ENCODE data around the gene MEF2D. TPM values are rescaled to one million over a fixed set of nuclear protein-coding genes. Genes with fewer than 3 reads are reported as not detected.

Gene MEF2D
- total RNA-seq, 1 experiment from 2014 or later, result 54.1 TPM

DNA sequence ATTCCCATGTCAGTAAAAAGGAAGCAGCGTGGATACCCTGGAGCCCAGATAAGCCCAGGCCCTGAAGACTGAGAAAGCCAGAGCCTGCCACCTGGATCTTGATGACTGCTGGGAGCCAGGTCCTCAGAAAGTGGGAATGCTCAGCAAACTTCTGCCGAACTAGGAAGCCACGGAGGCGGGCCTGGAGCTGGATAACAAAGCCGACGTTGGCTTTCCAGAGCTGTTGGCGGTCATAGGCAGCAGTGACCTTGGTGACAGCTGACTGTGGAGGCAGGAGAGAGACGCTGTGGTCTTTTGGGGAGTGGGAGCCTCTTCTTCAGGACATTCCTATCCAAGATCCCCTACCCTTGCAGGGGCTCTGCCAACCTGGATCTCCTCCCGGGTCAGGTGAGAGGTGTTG, 47.4 kb upstream of the MEF2D start:
- CTCF ChIA-PET, result no interaction called here

DNA sequence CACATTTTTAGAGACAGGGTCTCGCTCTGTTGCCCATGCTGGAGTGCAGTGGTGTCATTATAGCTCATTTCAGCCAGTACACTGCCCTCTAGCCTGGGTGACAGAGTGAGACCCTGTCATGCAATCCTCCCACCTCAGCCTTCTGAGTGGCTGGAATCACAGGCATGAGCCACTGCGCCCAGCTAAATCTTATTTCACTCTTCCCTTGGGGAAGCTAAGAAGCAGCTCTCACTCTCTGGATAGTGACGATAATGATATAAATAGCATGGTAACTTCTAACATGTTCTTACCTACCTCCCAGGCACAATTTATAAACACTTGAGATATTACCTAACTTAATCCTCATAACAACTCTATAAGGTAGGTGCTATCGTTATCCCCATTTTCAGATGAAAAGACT, 46.9 kb upstream of the MEF2D start:
- TF ChIP-seq CTCF (IDR thresholded peaks at IDR 0.05; ENCODE audit: unreplicated experiment), result no peak
- DNase-seq, result no peak
- Mint-ChIP-seq H3K9me3 (ENCODE audit: low read depth, unreplicated experiment) (no peaks in the 10 kb centered on the region), H3K4me3 (ENCODE audit: low read depth, unreplicated experiment) (no peak overlapping the region), H3K36me3 (ENCODE audit: insufficient read depth, unreplicated experiment) (peaks cover 38% of the 10 kb centered on the region), H3K27ac (ENCODE audit: unreplicated experiment) (no peak overlapping the region), H3K27me3 (ENCODE audit: unreplicated experiment) (no peaks in the 10 kb centered on the region), H3K4me1 (ENCODE audit: low read depth, unreplicated experiment) (peaks cover 29% of the 10 kb centered on the region)
- no TSS peak for BruUV-seq (replicated peaks)
- CTCF ChIA-PET, result no interaction called here
- intact Hi-C loops (cut with micrococcal nuclease; ENCODE audit: unreplicated experiment), result no loop called here

More for the DNA sequence above, 47.4 kb upstream of the MEF2D start:
- intact Hi-C loops (cut with micrococcal nuclease; ENCODE audit: unreplicated experiment), result no loop called here
- H3K9me3 Mint-ChIP-seq (ENCODE audit: low read depth, unreplicated experiment), result no peaks in the 10 kb centered on the region
- H3K36me3 Mint-ChIP-seq (ENCODE audit: insufficient read depth, unreplicated experiment), result peaks cover 39% of the 10 kb centered on the region
- no TSS peak for BruUV-seq (replicated peaks)
- H3K4me3 Mint-ChIP-seq (ENCODE audit: low read depth, unreplicated experiment), result no peak overlapping the region
- no peak for TF ChIP-seq CTCF (IDR thresholded peaks at IDR 0.05; ENCODE audit: unreplicated experiment)
- H3K27me3 Mint-ChIP-seq (ENCODE audit: unreplicated experiment), result no peaks in the 10 kb centered on the region
- no peak overlapping the region for H3K27ac Mint-ChIP-seq (ENCODE audit: unreplicated experiment)
- no peak for DNase-seq
- peaks cover 29% of the 10 kb centered on the region for H3K4me1 Mint-ChIP-seq (ENCODE audit: low read depth, unreplicated experiment)

DNA sequence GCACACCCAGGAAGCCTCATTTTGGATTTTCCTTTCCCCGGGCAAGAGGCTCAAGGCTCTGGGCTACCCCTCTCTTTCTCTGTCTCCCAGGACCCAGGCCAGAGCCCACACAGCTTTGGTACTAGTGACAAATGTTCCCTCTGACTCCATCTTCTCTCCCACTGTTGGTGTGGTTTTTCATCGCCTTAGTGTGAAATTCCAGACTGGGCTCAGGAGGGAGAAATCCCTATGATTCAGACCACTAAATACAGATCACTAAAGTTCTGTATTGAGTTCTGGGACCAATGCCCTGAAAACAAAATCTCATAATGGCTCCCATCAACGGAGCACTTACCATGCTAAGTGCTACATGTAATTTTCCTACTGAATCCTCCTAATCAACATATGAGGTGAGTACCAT, 45.7 kb upstream of the MEF2D start:
- Mint-ChIP-seq H3K4me3 (ENCODE audit: low read depth, unreplicated experiment) (no peak overlapping the region), H3K4me1 (ENCODE audit: low read depth, unreplicated experiment) (peaks cover 22% of the 10 kb centered on the region), H3K27me3 (ENCODE audit: unreplicated experiment) (no peaks in the 10 kb centered on the region), H3K36me3 (ENCODE audit: insufficient read depth, unreplicated experiment) (peaks cover 35% of the 10 kb centered on the region), H3K27ac (ENCODE audit: unreplicated experiment) (no peak overlapping the region), H3K9me3 (ENCODE audit: low read depth, unreplicated experiment) (no peaks in the 10 kb centered on the region)
- CTCF ChIA-PET, result no interaction called here
- DNase-seq, result no peak
- BruUV-seq (replicated peaks), result no TSS peak
- intact Hi-C loops (cut with micrococcal nuclease; ENCODE audit: unreplicated experiment), result no loop called here
- no peak for TF ChIP-seq CTCF (IDR thresholded peaks at IDR 0.05; ENCODE audit: unreplicated experiment)

DNA sequence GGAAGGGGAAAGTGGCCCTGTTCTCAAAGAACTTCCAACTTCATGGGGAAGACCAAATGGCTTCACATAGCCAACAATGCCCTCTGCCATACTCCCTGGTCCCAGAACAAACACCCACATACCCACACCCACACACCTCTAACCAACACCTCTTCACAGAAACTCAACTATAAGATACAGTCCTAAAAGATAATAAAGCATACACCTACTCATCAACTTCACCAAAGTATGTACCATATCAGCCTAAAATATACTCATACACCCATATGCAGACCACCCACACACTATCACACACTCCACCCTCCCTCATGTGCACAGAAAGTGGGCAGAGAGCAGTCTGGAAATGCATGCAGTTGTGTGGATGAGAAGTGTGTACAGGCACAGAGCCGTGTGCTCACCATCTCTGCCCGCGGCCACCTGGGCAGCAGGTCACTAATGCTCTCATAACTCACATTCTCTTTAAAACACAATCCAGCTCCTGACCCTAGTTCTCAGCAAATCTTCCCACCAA, 44.1 kb upstream of the MEF2D start:
- H3K9me3 Mint-ChIP-seq (ENCODE audit: low read depth, unreplicated experiment), result no peaks in the 10 kb centered on the region
- CTCF ChIA-PET, result no interaction called here

More for the DNA sequence above, 44.1 kb upstream of the MEF2D start:
- intact Hi-C loops (cut with micrococcal nuclease; ENCODE audit: unreplicated experiment), result no loop called here
- DNase-seq, result no peak
- Mint-ChIP-seq H3K4me1 (ENCODE audit: low read depth, unreplicated experiment) (peaks cover 22% of the 10 kb centered on the region), H3K4me3 (ENCODE audit: low read depth, unreplicated experiment) (no peak overlapping the region), H3K36me3 (ENCODE audit: insufficient read depth, unreplicated experiment) (peaks cover 35% of the 10 kb centered on the region), H3K27me3 (ENCODE audit: unreplicated experiment) (no peaks in the 10 kb centered on the region), H3K27ac (ENCODE audit: unreplicated experiment) (no peak overlapping the region)
- TF ChIP-seq CTCF (IDR thresholded peaks at IDR 0.05; ENCODE audit: unreplicated experiment), result no peak
- BruUV-seq (replicated peaks), result no TSS peak
